GM18499 (cell line): ENCODE data around the gene ENGASE.
"Not testable (repeated sequence)": the region's sequence is repeated elsewhere in the genome, so short reads cannot be mapped to it uniquely, and the experiment has no call there.

Source experiments
- ATAC-seq: cut with Tn5 transposase; IDR thresholded peaks from one replicate; pipeline ENCODE4 v1.9.1; 2021; ENCODE audit warnings: moderate number of reproducible peaks; ENCODE audit not compliant: insufficient read depth, unreplicated experiment

ENGASE gene, protein sequence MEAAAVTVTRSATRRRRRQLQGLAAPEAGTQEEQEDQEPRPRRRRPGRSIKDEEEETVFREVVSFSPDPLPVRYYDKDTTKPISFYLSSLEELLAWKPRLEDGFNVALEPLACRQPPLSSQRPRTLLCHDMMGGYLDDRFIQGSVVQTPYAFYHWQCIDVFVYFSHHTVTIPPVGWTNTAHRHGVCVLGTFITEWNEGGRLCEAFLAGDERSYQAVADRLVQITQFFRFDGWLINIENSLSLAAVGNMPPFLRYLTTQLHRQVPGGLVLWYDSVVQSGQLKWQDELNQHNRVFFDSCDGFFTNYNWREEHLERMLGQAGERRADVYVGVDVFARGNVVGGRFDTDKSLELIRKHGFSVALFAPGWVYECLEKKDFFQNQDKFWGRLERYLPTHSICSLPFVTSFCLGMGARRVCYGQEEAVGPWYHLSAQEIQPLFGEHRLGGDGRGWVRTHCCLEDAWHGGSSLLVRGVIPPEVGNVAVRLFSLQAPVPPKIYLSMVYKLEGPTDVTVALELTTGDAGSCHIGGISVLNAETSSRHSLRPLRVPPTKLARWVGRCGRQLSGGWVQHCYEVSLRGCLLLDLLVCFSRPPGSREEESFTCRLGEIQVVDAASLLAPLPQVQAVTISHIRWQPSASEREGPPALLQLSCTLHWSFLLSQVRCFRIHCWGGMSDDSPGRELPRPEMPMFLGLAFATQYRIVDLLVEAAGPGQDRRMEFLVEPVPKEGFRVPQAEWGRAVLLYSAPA

DNA sequence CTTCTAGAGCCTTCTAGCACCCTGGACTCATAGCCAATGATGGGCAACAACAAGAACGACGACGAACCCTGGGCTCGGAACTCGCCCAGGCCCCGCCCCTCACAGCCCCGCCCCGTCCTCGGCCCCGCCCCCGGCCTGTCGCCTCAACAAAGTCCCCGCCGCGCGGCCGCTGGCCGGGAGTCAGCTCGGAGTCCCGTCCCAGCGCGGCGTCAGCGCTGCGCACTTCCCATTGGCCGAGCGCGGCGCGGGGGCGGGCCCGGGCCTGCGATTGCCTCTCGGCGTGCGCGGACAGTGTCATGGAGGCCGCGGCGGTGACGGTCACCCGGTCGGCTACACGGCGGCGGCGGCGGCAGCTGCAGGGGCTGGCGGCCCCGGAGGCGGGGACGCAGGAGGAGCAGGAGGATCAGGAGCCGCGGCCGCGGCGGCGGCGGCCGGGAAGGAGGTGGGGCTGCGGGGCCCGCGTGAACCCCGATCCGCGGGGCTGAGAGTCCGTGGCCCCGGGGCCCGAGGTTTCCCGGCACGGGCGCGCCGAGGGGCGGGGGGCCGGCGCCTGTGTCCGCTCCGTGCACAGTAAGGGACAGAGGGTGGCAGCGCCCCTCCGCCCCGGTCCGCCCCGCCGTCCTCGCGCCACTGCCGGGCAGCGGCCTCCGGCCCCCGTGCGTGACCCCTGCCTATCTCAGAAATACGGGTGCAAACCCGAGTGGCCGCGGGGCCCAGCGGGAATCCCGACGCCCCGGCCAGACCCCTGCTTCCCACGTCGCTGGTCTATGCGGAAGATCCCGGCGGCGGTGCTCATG lies at the start of gene ENGASE:
Gene ENGASE (plus strand): TSS at position 176 of the 797 bp plus-strand sequence. CDS start 121 bp downstream, at position 297.
- no peak for ATAC-seq

DNA sequence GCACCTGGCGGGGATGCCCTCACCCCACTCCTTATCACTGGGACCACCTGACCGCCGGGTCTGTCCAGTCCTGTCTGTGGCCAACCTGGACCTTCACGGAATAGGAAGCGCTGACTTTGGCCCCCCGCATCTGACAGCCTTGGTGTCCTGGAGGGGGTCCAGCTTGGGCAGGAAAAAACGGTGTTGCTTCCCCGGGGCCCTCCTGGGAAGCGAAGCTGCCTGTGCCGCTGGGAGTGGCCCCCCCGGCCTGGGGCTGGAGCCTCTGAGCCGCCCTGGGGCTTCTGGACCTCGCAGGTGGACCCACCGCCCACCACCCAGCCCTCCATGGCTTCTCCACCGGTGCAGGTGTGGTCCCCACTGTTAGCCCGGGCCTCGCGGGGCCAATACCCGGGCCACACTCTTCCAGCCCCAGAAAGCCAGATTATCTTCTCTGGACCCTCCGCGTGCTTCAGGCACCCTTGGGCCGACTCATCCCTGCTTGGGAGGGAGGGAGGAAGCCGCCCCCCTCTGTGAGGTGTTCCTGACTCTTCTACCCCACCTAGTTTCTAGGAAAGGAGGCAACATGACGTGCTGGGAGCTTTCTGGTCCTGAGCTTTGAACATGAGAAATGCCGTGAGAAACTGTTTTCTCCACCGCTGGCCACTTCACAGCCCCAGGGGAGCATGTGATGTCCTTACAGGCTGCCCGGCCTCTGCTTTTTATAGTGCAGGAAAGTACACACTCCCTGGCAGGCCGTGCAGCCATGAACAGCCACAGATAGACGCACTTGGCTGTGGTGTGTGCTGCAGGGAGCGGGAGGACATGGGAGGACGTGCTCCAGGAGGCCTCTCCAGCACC lies 49.5 kb upstream of the ENGASE start:
- ATAC-seq, result no peak

DNA sequence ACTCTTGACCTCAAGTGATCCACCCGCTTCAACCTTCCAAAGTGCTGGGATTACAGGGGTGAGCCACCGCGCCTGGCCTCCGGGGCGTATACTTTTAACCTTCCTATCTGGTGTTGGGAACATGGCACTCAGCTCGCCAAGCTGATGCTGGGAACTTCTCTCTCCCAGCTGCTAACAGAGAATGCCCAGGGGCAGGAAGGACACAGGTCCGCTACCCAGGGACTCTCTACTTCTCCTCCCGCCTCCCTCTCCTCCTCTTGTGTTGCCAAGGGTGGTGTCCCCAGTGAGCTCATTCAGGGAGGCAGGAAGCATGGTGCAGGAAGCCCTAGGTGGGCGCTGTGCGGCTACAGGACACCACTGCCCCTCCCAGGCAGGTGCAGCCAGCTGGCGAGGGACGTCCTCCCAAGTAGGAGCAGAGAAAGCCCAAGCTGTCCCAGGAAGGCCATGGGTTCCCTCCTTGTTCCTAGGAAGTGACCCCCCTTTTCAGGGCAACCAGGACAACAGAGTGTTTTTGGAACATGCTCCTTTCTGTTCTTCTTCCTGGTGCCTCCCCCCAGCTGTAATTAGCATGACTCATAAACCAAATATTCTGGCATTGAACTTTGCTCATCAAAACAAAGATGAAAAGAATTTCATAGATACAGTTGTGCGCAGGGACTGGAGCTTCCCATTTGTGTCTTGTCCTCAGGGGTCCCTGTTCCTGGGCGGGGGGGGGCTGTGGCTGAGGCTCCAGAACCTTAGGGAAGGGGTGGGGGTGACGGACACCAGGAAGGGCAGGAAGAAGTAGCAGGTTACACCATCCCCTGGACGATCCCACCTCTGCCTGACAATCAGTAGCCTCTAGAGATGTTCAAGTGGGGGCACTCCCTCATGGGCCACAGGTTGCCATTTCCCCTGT lies 48.0 kb upstream of the ENGASE start:
- no peak for ATAC-seq

DNA sequence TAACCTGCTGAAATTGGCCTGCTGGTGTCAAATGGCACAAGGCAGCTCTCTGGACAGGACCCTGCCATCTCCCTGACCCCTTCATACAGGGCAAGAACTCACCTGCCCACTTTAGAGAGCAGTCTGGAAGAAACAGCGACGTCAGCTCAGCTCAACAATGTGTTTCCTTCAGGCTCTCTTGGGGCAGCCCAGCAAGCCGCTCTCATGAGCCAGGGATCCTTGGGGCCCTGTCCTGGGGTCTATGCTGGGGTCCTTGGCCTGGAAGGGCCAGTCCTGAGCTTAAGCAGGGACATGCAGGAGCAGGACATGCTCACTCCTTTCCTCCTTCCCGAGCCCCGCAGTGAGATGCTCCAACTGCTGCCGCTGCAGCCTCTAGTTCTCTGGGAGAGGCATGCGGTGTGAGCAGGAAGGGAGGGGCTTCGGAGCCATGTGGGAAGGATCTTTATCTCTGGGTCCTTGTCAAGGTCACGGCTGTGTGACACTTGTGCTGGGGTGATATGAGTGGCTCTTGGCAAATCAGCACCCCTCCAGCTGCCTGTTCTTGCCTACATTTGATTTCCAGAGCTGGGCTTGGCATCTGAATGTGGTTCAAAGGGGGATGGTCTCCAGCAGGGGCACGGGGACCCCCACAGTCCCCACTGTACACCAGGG lies 47.2 kb upstream of the ENGASE start:
- no peak for ATAC-seq

DNA sequence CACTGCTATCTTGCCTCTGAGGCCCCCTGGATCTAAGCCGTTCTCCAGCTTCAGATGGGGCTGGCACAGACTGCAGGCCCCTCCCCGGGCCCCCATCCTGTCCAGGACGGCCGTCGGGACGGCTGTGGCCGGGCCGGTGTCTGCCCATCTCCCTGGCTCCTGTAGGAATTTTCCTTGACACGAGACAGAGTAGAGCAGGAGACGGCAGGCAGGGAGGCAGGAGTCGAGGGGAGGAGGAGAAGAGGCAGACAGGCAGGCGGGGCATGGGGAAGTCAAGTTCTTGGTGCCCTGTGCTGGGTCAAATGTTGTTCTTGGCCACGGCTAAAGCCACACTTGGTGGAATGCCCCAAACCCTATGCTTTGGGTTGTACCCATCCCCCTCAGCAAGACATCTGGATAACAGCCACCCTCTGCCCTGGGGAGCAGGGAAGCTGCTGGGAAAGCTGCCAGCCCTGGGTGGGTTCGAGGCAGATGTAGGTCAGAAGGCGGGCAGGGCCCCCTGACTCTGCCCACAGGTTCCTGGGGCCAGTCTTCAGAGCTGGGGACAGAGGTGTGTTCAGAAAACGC lies 46.6 kb upstream of the ENGASE start:
- ATAC-seq, result no peak

DNA sequence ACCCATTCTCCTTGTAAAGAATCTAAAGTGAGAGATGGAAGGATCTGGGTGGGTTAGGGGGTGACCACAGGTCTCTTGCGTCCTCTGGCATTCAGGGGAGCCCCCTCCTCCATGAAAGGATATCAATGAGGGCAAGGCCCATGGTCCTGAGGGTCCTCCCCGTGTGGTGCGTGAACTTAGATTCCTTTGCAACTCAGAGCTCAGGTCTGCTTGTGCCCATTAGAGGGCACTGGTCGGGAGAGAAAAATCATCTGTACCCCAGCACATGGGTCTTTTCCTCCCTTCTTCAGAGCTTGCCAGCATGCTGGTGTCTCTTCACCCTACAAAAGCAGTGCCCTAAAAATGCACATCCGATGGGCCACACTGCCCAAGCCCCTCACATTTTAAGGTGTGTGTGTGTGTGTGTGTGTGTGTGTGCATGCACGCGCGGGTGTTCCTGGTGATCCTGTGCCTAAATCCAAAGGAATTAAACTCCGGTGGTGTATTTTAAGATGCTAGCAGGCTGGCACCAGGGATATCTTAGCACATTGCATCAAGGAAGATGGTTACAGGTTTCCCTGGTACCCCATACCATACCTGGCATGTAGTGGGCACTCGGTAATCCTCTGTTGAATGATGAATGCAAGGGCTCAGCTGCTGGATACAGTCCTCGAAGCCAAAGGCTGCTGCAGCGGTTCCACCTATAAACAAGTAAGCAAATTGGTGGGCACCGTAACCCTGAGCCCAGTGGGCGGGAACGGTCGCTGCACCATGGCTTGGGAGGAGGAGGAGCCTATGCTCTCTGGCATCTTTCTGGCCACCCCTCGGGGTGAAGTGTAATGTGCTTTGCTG lies 45.9 kb upstream of the ENGASE start:
- ATAC-seq, result no peak

DNA sequence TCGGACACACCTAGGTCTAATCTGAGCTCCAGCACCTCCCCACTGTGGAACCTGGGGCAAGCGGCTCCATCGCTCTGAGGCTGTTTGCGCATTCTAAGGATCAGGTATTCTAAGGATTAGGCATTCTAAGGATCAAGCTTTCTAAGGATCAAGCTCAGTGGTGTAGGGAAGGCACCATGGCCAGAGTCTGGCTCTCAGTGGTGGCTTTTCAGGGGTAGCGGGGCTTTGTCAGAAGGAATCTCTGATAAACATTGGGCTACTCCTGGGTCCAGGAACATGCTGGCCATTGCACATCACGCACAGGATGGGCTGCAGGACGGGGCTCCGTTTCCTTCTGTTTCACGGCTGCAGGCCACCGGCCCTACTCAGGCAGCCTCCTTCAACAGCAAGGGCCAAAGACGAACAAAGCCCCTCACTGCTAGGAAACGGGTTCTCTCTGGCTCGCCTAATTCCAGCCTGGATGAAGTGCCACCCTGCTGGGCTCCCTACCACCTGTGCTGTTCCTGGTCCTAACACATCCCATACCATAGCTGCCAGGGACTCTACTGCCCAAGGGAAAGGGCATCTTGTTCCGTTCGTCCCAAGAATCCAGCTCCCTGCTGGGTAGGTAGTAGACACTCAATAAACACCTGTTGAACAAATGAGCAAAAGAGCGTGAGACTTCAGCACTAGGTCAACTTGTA lies 45.2 kb upstream of the ENGASE start:
- no peak for ATAC-seq

DNA sequence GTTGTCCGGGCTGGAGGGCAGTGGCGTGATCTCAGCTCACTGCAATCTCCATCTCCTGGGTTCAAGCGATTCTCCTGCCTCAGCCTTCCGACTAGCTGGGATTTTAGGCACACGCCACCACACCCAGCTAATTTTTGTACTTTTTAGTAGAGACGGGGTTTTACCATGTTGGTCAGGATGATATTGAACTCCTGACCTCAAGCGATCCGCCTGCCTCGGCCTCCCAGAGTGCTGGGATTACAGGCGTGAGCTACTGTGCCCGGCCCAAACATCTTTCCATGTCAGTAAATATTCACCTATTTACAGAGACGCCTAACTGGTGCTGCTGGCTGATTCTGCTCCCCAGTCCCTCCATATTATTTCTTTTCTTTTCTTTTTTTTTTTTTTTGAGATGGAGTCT lies 44.0 kb upstream of the ENGASE start:
- not testable (repeated sequence) for ATAC-seq

DNA sequence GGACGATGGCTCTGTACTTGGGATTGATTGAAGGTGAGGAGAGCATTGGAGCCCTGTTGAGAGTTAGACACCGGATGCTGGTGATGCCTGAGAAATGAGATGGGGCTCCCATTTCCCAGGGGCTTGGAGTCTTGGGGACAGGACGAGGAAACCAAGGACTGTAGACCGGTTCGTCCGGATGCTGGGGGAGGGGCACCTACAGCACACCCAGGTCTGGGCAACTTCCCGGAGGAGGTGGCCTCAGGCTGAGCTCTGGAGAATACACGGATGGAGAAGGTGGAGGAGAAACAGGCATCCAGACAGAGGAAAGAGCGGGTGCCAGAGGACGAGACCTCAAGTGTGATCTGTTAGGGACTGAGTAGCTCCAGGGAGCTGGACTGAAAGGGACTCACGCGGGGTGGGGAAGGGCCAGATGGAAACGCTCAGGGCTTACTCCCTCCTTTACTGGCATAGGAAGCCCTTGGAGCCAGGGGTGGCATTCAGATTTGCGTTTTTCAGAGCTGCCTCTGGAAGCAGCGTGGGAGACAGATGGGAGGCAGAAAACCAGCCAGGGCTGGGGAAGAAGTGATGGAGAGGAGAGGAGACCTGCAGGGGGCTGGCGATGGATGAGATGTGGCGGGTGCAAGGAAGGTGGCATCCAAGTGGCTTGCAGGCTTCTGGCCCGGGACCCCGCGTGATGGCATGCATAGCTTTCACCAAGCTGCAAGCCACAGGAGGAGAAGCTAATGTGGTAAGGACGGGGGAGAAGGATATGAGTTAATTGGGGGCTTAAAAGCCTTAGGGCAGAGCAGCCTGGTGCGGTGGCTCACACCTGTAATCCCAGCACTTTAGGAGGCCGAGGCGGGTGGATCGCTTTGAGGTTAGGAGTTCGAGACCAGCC lies 42.4 kb upstream of the ENGASE start:
- ATAC-seq, result no peak

DNA sequence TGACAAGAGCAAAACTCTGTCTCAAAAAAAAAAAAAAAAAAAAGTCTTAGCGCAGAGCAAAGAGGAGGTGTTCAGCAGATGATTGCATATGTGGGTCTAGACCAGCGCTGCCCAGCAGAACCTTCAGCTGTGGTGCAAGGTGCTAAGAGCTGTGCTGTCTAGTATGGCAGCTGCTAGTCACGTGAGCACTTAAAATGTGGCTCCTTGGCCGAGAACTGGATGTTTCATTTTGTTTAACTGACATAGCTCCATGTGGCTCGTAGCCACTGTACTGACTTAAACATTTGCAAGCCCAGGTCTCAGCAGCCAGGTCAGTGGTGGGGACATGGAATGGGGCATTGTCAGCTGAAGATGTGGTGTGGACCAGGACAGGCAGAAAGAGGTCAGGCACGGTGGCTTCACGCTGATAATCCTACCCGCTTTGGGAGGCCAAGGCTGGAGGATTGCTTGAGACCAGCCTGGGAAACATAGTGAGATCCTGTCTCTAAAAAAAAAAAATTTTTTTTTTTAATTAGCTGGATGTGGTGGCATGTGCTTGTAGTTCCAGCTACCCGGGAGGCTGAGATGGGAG lies 41.5 kb upstream of the ENGASE start:
- ATAC-seq, result no peak

DNA sequence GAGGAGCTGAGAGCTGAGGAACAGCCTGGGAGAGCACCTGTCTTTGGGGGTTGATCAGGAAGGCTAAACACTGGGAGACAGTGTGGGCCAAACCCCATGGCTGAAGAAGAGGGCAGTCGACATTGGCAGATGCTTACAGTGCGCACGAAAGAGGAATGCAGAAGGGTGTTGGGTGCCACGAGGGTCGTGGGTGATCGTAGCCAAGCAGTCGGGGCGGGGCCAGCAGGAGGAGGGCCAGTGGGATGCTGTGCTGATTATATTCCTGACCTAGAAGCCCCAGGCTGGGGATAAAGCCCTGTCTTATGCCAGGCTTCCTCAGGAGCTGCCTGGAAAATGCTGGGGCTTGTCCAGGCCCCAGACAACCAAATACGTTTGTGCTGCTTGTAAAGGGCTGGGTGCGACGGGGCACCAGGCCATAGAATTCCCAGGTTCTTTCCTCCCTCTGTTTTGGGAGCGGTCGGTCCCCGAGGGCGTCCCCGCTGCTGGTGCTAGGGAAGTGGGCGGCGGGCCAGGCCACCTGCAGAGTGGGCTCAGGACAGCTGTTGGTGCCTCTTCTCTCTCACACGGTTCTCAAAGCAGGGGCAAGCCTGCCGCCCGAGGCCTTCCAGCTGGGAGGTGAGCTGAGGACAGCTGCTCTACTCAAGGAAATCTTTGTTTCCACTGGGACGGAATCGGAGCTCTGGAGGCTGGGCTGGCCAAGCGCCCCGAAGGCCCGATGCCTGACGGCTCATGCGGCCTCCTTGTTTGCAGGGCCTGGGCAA lies 40.7 kb upstream of the ENGASE start:
- ATAC-seq, result no peak

DNA sequence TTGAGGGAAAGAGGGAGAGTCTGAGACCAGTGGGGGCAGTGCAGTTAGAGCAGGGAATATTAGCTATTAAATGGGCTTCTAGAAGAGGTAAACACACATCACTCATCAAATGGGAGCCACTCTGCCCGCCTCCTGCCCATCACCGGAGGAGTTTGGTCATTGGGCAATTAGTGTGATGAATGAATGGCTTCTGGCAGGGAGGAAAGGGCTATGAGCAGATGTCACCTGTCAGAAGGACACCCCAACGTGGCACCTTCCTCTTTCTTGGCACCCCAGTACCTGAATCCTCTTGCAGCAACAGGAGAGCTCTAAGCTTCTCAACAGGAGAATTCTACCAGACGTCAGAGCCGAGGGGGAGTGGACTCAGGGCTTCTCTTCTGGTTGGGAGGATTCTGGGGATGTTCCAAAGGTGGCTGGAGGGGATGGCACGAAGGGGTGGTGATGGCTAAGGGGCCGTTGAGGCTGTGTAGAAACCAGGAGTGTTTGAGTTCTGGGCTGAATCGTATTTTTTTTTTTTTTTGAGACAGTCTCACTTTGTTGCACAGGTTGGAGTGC lies 39.6 kb upstream of the ENGASE start:
- ATAC-seq, result no peak

DNA sequence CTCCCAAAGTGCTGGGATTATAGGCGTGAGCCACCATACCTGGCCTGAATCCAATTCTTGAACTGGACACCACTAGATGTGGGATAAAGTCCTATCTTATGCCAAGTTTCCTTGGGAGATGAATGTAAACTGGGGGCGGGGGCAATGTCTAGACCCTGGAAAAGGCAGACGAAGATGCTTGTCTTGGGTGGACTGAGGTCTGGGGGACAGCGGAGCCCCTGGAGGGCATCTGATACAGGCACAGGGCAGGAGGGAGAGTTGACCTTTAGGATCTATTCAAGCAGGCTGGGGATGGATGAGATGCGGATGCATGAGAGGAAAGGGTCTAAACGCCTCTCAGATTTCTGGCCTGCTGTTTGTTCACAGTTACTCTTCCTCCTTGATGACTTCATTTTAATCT lies 38.9 kb upstream of the ENGASE start:
- no peak for ATAC-seq

DNA sequence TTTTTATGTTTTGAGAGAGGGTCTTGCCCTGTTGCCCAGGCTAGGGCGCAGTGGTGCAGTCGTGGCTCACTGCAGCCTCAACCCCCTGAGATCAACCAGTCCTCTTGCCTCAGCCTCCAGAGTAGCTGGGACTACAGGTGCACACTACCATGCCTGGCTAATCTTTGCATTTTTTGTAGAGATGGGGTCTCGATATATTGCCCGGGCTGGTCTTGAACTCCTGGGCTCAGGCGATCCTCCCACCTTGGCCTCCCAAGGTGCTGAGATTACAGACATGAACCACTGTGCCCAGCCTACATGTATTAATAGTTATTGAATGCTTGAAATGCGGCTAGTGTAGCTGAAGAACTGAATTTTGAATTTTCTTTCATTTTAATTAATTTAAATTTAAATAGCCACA lies 38.4 kb upstream of the ENGASE start:
- ATAC-seq, result no peak

DNA sequence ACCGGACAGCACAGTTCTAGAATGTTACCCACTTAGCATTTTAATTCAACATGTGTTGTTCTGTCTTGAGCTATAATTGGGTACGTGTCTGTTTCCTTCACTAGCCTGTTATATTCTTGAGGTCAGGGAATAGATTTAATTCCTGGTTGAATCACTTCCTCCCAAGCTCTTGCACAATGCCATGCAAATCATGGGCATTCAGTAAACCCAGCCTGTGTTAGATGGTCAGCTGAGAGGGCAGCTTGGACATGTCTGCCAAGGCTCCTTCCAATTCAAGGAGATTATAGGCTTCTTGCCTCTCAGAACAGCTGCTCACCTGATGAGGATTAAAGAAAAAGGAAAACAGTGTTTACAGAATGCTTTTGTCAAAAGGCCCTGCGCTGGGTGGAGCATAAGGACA lies 38.0 kb upstream of the ENGASE start:
- ATAC-seq, result no peak
